ENCODE measurements around the gene COL5A3.

DNA sequence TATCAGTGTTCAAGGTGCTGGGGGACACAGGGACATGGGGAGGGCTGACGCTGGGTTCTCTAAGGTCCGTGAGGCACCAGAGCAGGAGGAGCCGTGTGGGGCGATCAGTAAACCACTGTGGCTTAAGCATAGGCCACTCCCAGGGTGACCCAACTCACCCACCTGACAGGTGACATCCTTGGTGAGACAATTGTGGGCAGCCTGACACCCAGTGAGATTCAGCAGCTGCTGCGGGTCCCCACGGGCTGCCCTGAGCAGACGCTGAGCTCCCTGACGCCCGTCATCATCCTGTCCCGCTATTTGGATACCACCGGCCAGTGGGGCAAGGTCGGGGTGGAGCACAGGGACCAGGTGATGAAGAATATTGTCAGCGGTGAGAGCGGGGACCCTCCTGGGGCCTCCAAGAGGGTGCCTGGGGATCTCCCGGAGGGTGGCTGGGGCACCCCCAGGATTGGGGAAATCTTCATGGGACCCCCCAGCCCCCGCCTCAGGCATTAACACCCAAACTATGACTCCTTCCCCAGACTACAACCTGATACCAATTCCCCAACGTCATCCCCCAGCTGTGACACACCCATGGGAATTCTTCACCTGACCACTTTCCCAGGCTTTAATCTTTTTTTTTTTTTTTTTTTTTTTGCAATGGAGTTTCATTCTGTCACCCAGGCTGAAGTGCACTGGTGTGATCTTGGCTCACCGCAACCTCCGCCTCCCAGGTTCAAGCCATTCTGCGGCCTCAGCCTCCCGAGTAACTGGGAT, 42.5 kb upstream of the COL5A3 start:
- TF ChIP-seq, protein P1, sequence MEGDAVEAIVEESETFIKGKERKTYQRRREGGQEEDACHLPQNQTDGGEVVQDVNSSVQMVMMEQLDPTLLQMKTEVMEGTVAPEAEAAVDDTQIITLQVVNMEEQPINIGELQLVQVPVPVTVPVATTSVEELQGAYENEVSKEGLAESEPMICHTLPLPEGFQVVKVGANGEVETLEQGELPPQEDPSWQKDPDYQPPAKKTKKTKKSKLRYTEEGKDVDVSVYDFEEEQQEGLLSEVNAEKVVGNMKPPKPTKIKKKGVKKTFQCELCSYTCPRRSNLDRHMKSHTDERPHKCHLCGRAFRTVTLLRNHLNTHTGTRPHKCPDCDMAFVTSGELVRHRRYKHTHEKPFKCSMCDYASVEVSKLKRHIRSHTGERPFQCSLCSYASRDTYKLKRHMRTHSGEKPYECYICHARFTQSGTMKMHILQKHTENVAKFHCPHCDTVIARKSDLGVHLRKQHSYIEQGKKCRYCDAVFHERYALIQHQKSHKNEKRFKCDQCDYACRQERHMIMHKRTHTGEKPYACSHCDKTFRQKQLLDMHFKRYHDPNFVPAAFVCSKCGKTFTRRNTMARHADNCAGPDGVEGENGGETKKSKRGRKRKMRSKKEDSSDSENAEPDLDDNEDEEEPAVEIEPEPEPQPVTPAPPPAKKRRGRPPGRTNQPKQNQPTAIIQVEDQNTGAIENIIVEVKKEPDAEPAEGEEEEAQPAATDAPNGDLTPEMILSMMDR (IDR thresholded peaks at IDR 0.05): no peak
- TF ChIP-seq POLR2A (IDR thresholded peaks at IDR 0.05): no peak
- no peak for TF ChIP-seq EP300 (IDR thresholded peaks at IDR 0.05)
- no peak for TF ChIP-seq POLR2AphosphoS5 (IDR thresholded peaks at IDR 0.05)

Data from upper lobe of left lung (tissue), 4 donors.